A549 (cell line): ENCODE results near the gene PRKAG2. TPM values are rescaled to one million over a fixed set of nuclear protein-coding genes. Genes with fewer than 3 reads are reported as not detected.

ENCODE experiments used
- ATAC-seq, 2 experiments: fragments of 200-7000 bp in 1 of 2; fragments of >200 bp in 1 of 2; cut with Nextera tagmentation in 1 of 2; cut with Tn5 transposase in 1 of 2; 3 replicates each; pipeline versions ENCODE4 v1.8.0 to v1.9.1; 2018 to 2020; ENCODE audit warnings: mild to moderate bottlenecking in 1 of 2, moderate library complexity in 1 of 2
- CTCF ChIA-PET: fragments of 300-600 bp; sonication (Branson Sonifier 250); formaldehyde crosslinking; extraction: SDS; loops from one replicate; lab custom pipeline; 2021; ENCODE audit warnings: antibody characterized with exemption, inconsistent platforms; lab: Yijun Ruan, JAX
- POLR2A ChIA-PET: fragments of 350-600 bp; formaldehyde crosslinking; extraction: SDS; loops from one replicate; lab custom pipeline; 2021; ENCODE audit warnings: antibody characterized with exemption, inconsistent platforms; lab: Yijun Ruan, JAX
- DNase-seq, 2 experiments: peaks; one replicate each; pipeline versions ENCODE4 v3.0.0 to v3.0.0-alpha.2; 2011 to 2016; ENCODE audit warnings: low read depth in 1 of 2, low spot score in 1 of 2
- FAIRE-seq: peaks from 2 replicates; lab custom pipeline; 2011; peaks lifted over from hg19 to GRCh38; lab: Jason Lieb, UNC
- H3K27ac ChIP-seq, 2 experiments: fragments of >200 bp; sonication (Bioruptor Twin); formaldehyde crosslinking; 3 replicates each; pipeline ENCODE4 v1.5.1; 2016 to 2017
- H3K4me1 ChIP-seq: fragments of >200 bp; sonication (Bioruptor Twin); formaldehyde crosslinking; 3 replicates; pipeline ENCODE4 v1.6.1; 2016
- H3K4me2 ChIP-seq: fragments of >200 bp; sonication (Bioruptor Twin); formaldehyde crosslinking; 3 replicates; pipeline ENCODE4 v1.6.1; 2016
- H3K4me3 ChIP-seq: fragments of >200 bp; sonication (Bioruptor Twin); formaldehyde crosslinking; 3 replicates; pipeline ENCODE4 v1.5.1; 2016
- H3K9me3 ChIP-seq: fragments of >200 bp; sonication (Bioruptor Twin); formaldehyde crosslinking; 3 replicates; pipeline ENCODE4 v1.6.1; 2016
- CBX8 ChIP-seq: fragments of 200-600 bp; sonication (generic); IDR thresholded peaks from 2 replicates; pipeline ENCODE4 v1.6.1; 2016
- CEBPB ChIP-seq, 2 experiments: fragments of >200 bp in 1 of 2; sonication (Bioruptor Twin) in 1 of 2; formaldehyde crosslinking in 1 of 2; IDR thresholded peaks; 2 replicates each; pipeline ENCODE4 v1.6.1; 2012 to 2016
- CHD4 ChIP-seq: fragments of 200-600 bp; sonication (generic); IDR thresholded peaks from 2 replicates; pipeline ENCODE4 v1.6.1; 2016; ENCODE audit warnings: antibody characterized with exemption, mild to moderate bottlenecking, borderline replicate concordance
- FOSL2 ChIP-seq, 2 experiments: fragments of 450-650 bp in 1 of 2; fragments of >200 bp in 1 of 2; sonication (Bioruptor Twin) in 1 of 2; formaldehyde crosslinking; IDR thresholded peaks; 2 replicates each; pipeline versions ENCODE4 v1.5.0 to v1.6.1; 2016 to 2020; ENCODE audit warnings: mild to moderate bottlenecking in 1 of 2, moderate library complexity in 1 of 2
- GATA3 ChIP-seq: IDR thresholded peaks from 2 replicates; pipeline ENCODE4 v1.6.1; 2012; ENCODE audit warnings: borderline replicate concordance
- HOXB5 ChIP-seq: fragments of 250-450 bp; sonication (Bioruptor Pico); IDR thresholded peaks from 2 replicates; pipeline ENCODE4 v1.5.0; 2020; ENCODE audit warnings: mild to moderate bottlenecking, moderate library complexity
- JUNB ChIP-seq: fragments of >200 bp; sonication (Bioruptor Twin); formaldehyde crosslinking; IDR thresholded peaks from 2 replicates; pipeline ENCODE4 v1.6.1; 2016
- KDM1A ChIP-seq: fragments of 200-600 bp; sonication (generic); IDR thresholded peaks from 2 replicates; pipeline ENCODE4 v1.6.1; 2016; ENCODE audit warnings: low read depth, mild to moderate bottlenecking
- MYC ChIP-seq: IDR thresholded peaks from 2 replicates; pipeline ENCODE4 v1.6.1; 2012; ENCODE audit warnings: mild to moderate bottlenecking, inconsistent platforms, low read length, improper control_type of control experiment, borderline replicate concordance
- POLR2AphosphoS2 ChIP-seq: conservative IDR thresholded peaks from 2 replicates; pipeline ENCODE4 v1.6.1; 2012; ENCODE audit warnings: low read length, improper control_type of control experiment, inconsistent platforms
- RAD21 ChIP-seq, 2 experiments: fragments of >200 bp in 1 of 2; sonication (Bioruptor Twin) in 1 of 2; formaldehyde crosslinking in 1 of 2; IDR thresholded peaks in 1 of 2; conservative IDR thresholded peaks in 1 of 2; 2 replicates in 1 of 2; 3 replicates in 1 of 2; pipeline ENCODE4 v1.6.1; 2012 to 2018; ENCODE audit warnings: inconsistent platforms in 1 of 2
- SMC3 ChIP-seq: fragments of >200 bp; sonication (Bioruptor Twin); formaldehyde crosslinking; IDR thresholded peaks from 3 replicates; pipeline ENCODE4 v1.6.1; 2018; ENCODE audit warnings: inconsistent platforms
- TP53 ChIP-seq: fragments of 250-450 bp; sonication (Bioruptor Pico); IDR thresholded peaks from 2 replicates; pipeline ENCODE4 v1.5.0; 2021; ENCODE audit warnings: mild to moderate bottlenecking, moderate library complexity
- ZC3H11A ChIP-seq: fragments of 450-650 bp; IDR thresholded peaks from 2 replicates; pipeline ENCODE4 v1.6.1; 2014; ENCODE audit warnings: antibody characterized with exemption, mild to moderate bottlenecking
- WGBS: methylation state at CpG from one replicate; pipeline ENCODE4 v1.1.6; 2017; ENCODE audit errors: missing lambda C conversion rate; 5-methylcytosine and 5-hydroxymethylcytosine counted together
- polyA plus RNA-seq, 4 experiments: library from polyadenylated mRNA; depleted of rRNA in 3 of 4; stranded (reverse); fragments of >200 nt; fragmentation: RNase III in 1 of 4; extraction: RNeasy Plus Mini Kit Qiagen cat#74134 plus additional on column Dnase treatment in 1 of 4; gene quantifications; 2 replicates in 3 of 4; 3 replicates in 1 of 4; pipeline ENCODE4 v1.2.3, GENCODE V29; 2011 to 2017
- TF ChIP-seq, protein P1 (sequence below): fragments of 200-600 bp; sonication (generic); IDR thresholded peaks from 2 replicates; pipeline ENCODE4 v1.6.1; 2016; ENCODE audit warnings: antibody characterized with exemption, mild to moderate bottlenecking, moderate library complexity
- TF ChIP-seq, protein P2 (sequence below): IDR thresholded peaks from 2 replicates; pipeline ENCODE4 v1.6.1; 2012
- TF ChIP-seq, protein P3 (sequence below): fragments of >200 bp; sonication (Bioruptor Twin); formaldehyde crosslinking; IDR thresholded peaks from 3 replicates; pipeline ENCODE4 v1.5.1; 2016
- TF ChIP-seq, protein P4 (sequence below): IDR thresholded peaks from 2 replicates; pipeline ENCODE4 v1.6.1; 2012

Gene PRKAG2
- polyA plus RNA-seq, 2 of the 4 experiments (the other 2 are of a cell fraction), result 26.5 to 31.7 TPM

- FAIRE-seq (no peak), DNase-seq (no peak), ATAC-seq (no peak)
- ChIA-PET CTCF (interaction anchor here (0.9 to 5.2 kb wide), 16 partner anchors 8 to 138 kb away, joined by 3 to 44 read pairs (median 5); no protein-coding TSS in a partner anchor), POLR2A (no interaction called here)
- Histone ChIP-seq H3K4me1 (peaks cover 31% of the 10 kb centered on the region), H3K4me2 (no peak overlapping the region), H3K27ac (peak overlapping the region in 1 of 2 experiments; percentile 80; a peak in 4 of 6 replicates), H3K9me3 (no peaks in the 10 kb centered on the region), H3K4me3 (no peak overlapping the region)
- TF ChIP-seq, protein P1, sequence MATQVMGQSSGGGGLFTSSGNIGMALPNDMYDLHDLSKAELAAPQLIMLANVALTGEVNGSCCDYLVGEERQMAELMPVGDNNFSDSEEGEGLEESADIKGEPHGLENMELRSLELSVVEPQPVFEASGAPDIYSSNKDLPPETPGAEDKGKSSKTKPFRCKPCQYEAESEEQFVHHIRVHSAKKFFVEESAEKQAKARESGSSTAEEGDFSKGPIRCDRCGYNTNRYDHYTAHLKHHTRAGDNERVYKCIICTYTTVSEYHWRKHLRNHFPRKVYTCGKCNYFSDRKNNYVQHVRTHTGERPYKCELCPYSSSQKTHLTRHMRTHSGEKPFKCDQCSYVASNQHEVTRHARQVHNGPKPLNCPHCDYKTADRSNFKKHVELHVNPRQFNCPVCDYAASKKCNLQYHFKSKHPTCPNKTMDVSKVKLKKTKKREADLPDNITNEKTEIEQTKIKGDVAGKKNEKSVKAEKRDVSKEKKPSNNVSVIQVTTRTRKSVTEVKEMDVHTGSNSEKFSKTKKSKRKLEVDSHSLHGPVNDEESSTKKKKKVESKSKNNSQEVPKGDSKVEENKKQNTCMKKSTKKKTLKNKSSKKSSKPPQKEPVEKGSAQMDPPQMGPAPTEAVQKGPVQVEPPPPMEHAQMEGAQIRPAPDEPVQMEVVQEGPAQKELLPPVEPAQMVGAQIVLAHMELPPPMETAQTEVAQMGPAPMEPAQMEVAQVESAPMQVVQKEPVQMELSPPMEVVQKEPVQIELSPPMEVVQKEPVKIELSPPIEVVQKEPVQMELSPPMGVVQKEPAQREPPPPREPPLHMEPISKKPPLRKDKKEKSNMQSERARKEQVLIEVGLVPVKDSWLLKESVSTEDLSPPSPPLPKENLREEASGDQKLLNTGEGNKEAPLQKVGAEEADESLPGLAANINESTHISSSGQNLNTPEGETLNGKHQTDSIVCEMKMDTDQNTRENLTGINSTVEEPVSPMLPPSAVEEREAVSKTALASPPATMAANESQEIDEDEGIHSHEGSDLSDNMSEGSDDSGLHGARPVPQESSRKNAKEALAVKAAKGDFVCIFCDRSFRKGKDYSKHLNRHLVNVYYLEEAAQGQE, result no peak
- TF ChIP-seq CHD4 (no peak), KDM1A (no peak), TP53 (CRISPR knock-in tag) (no peak), GATA3 (no peak), HOXB5 (CRISPR knock-in tag) (no peak), CEBPB (IDR thresholded peaks at IDR 0.05) (no peak)
- WGBS, result 85% methylated on average over 7 of the region's 8 CpGs
Observed at GRCh38 chr7:151707105-151707469, 169.8 kb downstream of the PRKAG2 start.

DNA sequence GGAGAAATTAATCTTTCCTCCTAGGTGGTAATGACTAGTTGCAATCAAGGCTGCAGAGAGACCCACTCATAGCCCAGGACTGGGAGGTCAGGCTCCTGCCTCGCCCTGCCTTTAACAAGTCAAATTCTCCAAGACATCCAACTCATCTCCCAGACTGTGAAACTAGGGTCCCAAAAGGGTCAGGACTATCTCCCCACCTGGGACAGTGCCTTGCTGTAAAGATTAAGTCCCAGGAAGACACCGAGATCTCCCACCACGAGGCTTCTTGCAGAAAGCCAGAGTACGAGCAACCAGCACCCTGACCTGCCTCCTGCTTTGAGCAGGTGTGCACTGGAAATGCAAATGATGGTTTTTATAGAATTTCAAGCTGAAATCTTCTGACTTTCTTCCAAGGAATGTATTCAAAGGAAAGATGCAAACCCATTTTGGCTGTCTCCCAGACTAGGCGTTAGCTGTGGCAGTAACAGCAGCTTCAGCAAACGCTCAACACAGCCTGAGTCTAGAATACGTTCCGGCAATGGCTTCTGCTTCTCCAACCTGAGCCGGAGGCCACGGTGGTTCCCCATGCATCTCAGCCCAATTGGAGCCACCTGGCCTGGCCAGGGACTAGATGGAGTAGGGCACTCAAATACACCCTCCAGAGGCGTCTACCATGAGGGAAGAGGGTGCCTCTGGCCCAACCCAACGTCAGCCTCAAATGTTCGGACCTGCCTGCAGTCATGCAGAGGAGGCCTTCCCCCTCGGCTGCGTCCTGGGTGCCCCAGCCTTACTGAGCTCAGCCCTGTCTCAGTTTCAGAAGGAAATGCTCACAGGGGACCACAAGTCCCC is 170.4 kb downstream of the PRKAG2 start:
- H3K4me1 ChIP-seq, result peaks cover 25% of the 10 kb centered on the region
- WGBS, result 83% methylated on average over 14 of the region's 15 CpGs
- DNase-seq, result no peak
- no peak for FAIRE-seq
- peak overlapping the region; percentile 64 to 80 for H3K27ac ChIP-seq
- ATAC-seq, result peak in 1 of 2 experiments; percentile 5; a peak in 1 of 6 replicates
- no peak overlapping the region for H3K4me3 ChIP-seq
- CTCF ChIA-PET, result interaction anchor here (0.8 to 5.2 kb wide), 26 partner anchors 8 to 137 kb away, joined by 3 to 44 read pairs (median 5); no protein-coding TSS in a partner anchor
- TF ChIP-seq, protein P2, sequence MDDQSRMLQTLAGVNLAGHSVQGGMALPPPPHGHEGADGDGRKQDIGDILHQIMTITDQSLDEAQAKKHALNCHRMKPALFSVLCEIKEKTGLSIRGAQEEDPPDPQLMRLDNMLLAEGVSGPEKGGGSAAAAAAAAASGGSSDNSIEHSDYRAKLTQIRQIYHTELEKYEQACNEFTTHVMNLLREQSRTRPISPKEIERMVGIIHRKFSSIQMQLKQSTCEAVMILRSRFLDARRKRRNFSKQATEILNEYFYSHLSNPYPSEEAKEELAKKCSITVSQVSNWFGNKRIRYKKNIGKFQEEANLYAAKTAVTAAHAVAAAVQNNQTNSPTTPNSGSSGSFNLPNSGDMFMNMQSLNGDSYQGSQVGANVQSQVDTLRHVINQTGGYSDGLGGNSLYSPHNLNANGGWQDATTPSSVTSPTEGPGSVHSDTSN, result no peak
- TF ChIP-seq ZC3H11A (no peak), SMC3 (no peak), CBX8 (no peak)
- POLR2A ChIA-PET, result interaction anchor here (1.3 kb wide), 1 partner anchor 10 kb away, joined by 3 read pairs; no protein-coding TSS in a partner anchor
- H3K9me3 ChIP-seq, result no peaks in the 10 kb centered on the region
- H3K4me2 ChIP-seq, result peak overlapping the region; percentile 68

- Histone ChIP-seq H3K4me2 (peak overlapping the region; percentile 68), H3K4me1 (peaks cover 27% of the 10 kb centered on the region), H3K4me3 (no peak overlapping the region), H3K9me3 (no peaks in the 10 kb centered on the region), H3K27ac (peak overlapping the region; percentile 64 to 80)
- ChIA-PET POLR2A (interaction anchor here (1.0 to 1.3 kb wide), 2 partner anchors 9 to 73 kb away, joined by 3 read pairs; no protein-coding TSS in a partner anchor), CTCF (interaction anchor here (0.7 to 5.2 kb wide), 31 partner anchors 9 to 142 kb away, joined by 3 to 44 read pairs (median 5); no protein-coding TSS in a partner anchor)
- peak; percentile 63 to 88 for ATAC-seq
- 7% methylated on average over 7 of the region's 7 CpGs for WGBS
- TF ChIP-seq JUNB (peak; percentile 40; the same call in 1 of the 2 replicates), MYC (no peak), FOSL2 (IDR thresholded peaks at IDR 0.05) (no peak), FOSL2 (CRISPR knock-in tag; IDR thresholded peaks at IDR 0.05) (peak; percentile 33), POLR2AphosphoS2 (no peak), RAD21 (conservative IDR thresholded peaks at IDR 0.05 in 1 of 2, IDR thresholded peaks at IDR 0.05 in 1 of 2) (peak; percentile 74 to 79), SMC3 (peak; percentile 74)
- TF ChIP-seq, protein P3, sequence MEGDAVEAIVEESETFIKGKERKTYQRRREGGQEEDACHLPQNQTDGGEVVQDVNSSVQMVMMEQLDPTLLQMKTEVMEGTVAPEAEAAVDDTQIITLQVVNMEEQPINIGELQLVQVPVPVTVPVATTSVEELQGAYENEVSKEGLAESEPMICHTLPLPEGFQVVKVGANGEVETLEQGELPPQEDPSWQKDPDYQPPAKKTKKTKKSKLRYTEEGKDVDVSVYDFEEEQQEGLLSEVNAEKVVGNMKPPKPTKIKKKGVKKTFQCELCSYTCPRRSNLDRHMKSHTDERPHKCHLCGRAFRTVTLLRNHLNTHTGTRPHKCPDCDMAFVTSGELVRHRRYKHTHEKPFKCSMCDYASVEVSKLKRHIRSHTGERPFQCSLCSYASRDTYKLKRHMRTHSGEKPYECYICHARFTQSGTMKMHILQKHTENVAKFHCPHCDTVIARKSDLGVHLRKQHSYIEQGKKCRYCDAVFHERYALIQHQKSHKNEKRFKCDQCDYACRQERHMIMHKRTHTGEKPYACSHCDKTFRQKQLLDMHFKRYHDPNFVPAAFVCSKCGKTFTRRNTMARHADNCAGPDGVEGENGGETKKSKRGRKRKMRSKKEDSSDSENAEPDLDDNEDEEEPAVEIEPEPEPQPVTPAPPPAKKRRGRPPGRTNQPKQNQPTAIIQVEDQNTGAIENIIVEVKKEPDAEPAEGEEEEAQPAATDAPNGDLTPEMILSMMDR, result peak; percentile 78
- TF ChIP-seq, protein P4, sequence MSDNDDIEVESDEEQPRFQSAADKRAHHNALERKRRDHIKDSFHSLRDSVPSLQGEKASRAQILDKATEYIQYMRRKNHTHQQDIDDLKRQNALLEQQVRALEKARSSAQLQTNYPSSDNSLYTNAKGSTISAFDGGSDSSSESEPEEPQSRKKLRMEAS, result peak; percentile 41; the same call in 1 of the 2 replicates
- FAIRE-seq, result no peak
- DNase-seq, result peak; percentile 61 to 81
Observed at GRCh38 chr7:151705636-151706276, 171.2 kb downstream of the PRKAG2 start.
